Gastrocnemius medialis (tissue), 4 donors: ENCODE data around the gene COL23A1. TPM values are rescaled to one million over a fixed set of nuclear protein-coding genes. Genes with fewer than 3 reads are reported as not detected.

Source experiments
- ATAC-seq, 2 donors: fragments of 150-250 bp; one replicate each; pipeline ENCODE4 v1.9.1; 2016
- DNase-seq, 2 donors: peaks; one replicate each; pipeline ENCODE4 v3.0.0-alpha.2; 2019
- H3K27ac ChIP-seq, 4 donors: fragments of 200-600 bp; sonication (generic); 1 replicate in 1 of 4; 2 replicates in 3 of 4; pipeline ENCODE4 v1.5.1; 2016 to 2018; ENCODE audit warnings: mild to moderate bottlenecking in 2 of 4, moderate library complexity in 1 of 4
- H3K27me3 ChIP-seq, 3 donors: fragments of 200-600 bp; sonication (generic) in 2 of 3; 1 replicate in 1 of 3; 2 replicates in 2 of 3; pipeline versions ENCODE4 v1.5.1 to v1.6.0; 2016 to 2019; ENCODE audit warnings: mild to moderate bottlenecking in 1 of 3, moderate library complexity in 1 of 3
- H3K36me3 ChIP-seq, 2 donors: fragments of 200-600 bp; sonication (generic) in 1 of 2; one replicate each; pipeline ENCODE4 v1.5.1; 2017 to 2018
- H3K4me1 ChIP-seq, 2 donors: fragments of 200-600 bp; sonication (generic) in 1 of 2; one replicate each; pipeline ENCODE4 v1.5.1; 2016 to 2017; ENCODE audit warnings: mild to moderate bottlenecking in 2 of 2
- H3K4me3 ChIP-seq, 4 donors: fragments of 200-600 bp; sonication (generic) in 3 of 4; 1 replicate in 1 of 4; 2 replicates in 3 of 4; pipeline ENCODE4 v1.5.1; 2016 to 2019; ENCODE audit warnings: mild to moderate bottlenecking in 2 of 4
- H3K9me3 ChIP-seq, 3 donors: fragments of 200-600 bp; sonication (generic) in 2 of 3; 1 replicate in 1 of 3; 2 replicates in 2 of 3; pipeline ENCODE4 v1.5.1; 2016 to 2019
- POLR2A ChIP-seq, 2 donors: fragments of 450-650 bp; IDR thresholded peaks; one replicate each; pipeline ENCODE4 v1.6.1; 2017; ENCODE audit warnings: antibody characterized with exemption in 2 of 2, mild to moderate bottlenecking in 2 of 2, moderate library complexity in 2 of 2
- in situ Hi-C, 4 donors: fragments of 200-750 bp; cut with MboI; loops; one replicate each; pipeline versions ENCODE4 v1.15.0 to v1.8.0; 2017; ENCODE audit warnings: low sequenced_read_pairs in 4 of 4
- intact Hi-C: fragments of 100-400 bp; cut with DNase I; formaldehyde crosslinking; loops from one replicate; pipeline ENCODE4 v1.15.1; 2023; ENCODE audit warnings: low total_unique reads
- total RNA-seq, 4 donors: library from RNA; depleted of rRNA; stranded (reverse); fragments of >200 nt; gene quantifications; one replicate each; pipeline versions ENCODE4 v1.1.0 to v1.2.3, GENCODE V29; 2016
- TF ChIP-seq, protein P1 (sequence below), 5 experiments: fragments of 450-650 bp in 3 of 5; fragments of 200-600 bp in 2 of 5; sonication (generic) in 2 of 5; IDR thresholded peaks in 4 of 5; conservative IDR thresholded peaks in 1 of 5; 1 replicate in 4 of 5; 2 replicates in 1 of 5; pipeline ENCODE4 v1.5.1; 2016 to 2019; ENCODE audit warnings: antibody characterized with exemption in 5 of 5, mild to moderate bottlenecking in 3 of 5, moderate library complexity in 3 of 5

COL23A1 gene
- total RNA-seq, 4 donors from 2014 or later, result 0.62 to 1.1 (median 0.97) TPM; not detected in 1

DNA sequence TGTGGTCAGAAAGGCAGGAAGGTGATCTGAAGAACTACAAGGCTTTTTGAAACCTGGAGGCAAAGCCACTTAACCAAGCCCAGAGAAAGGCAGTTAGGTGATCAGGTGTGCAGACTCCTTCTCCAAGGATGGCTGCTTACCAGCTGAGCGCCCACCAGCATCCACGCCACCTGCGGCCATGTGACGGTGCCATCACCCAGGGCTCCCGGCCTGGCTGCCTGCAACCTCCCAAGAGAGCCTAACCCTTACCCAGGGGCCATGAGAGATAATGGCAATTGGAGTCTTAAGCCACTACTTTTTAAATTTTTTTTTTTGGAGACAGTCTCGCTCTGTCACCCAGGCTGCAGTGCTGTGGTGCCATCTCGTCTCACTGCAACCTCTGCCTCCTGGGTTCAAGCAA lies 324.4 kb downstream of the COL23A1 start:
- H3K4me1 ChIP-seq, result peaks cover 0 to 6% of the 10 kb centered on the region in 2 donors
- H3K4me3 ChIP-seq, result no peak overlapping the region
- DNase-seq, result no peak
- H3K9me3 ChIP-seq, result no peaks in the 10 kb centered on the region
- H3K27ac ChIP-seq, result no peak overlapping the region
- in situ Hi-C loops (loop anchor here in 1 of 4 donors (25.0 kb wide), 1 partner anchor 597 kb away; the partner anchor contains the start of gene ZNF354B), intact Hi-C loops (no loop called here)
- no peak for ATAC-seq
- H3K36me3 ChIP-seq, result no peaks in the 10 kb centered on the region
- no peaks in the 10 kb centered on the region for H3K27me3 ChIP-seq
- TF ChIP-seq POLR2A (IDR thresholded peaks at IDR 0.05), result no peak
- TF ChIP-seq, protein P1, sequence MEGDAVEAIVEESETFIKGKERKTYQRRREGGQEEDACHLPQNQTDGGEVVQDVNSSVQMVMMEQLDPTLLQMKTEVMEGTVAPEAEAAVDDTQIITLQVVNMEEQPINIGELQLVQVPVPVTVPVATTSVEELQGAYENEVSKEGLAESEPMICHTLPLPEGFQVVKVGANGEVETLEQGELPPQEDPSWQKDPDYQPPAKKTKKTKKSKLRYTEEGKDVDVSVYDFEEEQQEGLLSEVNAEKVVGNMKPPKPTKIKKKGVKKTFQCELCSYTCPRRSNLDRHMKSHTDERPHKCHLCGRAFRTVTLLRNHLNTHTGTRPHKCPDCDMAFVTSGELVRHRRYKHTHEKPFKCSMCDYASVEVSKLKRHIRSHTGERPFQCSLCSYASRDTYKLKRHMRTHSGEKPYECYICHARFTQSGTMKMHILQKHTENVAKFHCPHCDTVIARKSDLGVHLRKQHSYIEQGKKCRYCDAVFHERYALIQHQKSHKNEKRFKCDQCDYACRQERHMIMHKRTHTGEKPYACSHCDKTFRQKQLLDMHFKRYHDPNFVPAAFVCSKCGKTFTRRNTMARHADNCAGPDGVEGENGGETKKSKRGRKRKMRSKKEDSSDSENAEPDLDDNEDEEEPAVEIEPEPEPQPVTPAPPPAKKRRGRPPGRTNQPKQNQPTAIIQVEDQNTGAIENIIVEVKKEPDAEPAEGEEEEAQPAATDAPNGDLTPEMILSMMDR (IDR thresholded peaks at IDR 0.05 in 4 of 5, conservative IDR thresholded peaks at IDR 0.05 in 1 of 5), result no peak

DNA sequence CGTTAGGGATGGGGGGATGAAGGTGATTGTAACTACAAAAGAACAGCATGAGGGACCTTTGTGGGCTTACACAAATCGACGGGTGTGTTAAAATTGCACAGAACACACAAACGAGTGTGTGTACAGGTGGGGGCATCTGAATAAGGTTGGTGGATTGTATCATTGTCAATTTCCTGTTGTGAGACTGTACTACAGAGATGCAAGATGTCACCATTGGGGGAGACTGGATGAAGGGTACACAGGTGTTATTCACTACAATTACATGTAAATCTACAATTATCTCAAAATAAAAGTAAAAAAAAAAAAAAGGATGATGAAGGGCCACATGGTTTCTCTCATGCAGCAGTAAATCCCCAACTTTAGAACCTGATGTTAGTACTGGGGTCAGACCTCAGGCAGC lies 326.1 kb downstream of the COL23A1 start:
- TF ChIP-seq POLR2A (IDR thresholded peaks at IDR 0.05), result no peak
- TF ChIP-seq, protein P1 (IDR thresholded peaks at IDR 0.05 in 4 of 5, conservative IDR thresholded peaks at IDR 0.05 in 1 of 5), result no peak
- Histone ChIP-seq H3K4me3 (no peak overlapping the region), H3K27me3 (no peaks in the 10 kb centered on the region), H3K36me3 (no peaks in the 10 kb centered on the region), H3K9me3 (no peaks in the 10 kb centered on the region), H3K27ac (no peak overlapping the region), H3K4me1 (peaks cover 0 to 6% of the 10 kb centered on the region in 2 donors)
- in situ Hi-C loops, result loop anchor here in 1 of 4 donors (25.0 kb wide), 1 partner anchor 598 kb away; the partner anchor contains the start of gene ZNF354B
- DNase-seq (no peak), ATAC-seq (no peak)
- intact Hi-C loops, result no loop called here

DNA sequence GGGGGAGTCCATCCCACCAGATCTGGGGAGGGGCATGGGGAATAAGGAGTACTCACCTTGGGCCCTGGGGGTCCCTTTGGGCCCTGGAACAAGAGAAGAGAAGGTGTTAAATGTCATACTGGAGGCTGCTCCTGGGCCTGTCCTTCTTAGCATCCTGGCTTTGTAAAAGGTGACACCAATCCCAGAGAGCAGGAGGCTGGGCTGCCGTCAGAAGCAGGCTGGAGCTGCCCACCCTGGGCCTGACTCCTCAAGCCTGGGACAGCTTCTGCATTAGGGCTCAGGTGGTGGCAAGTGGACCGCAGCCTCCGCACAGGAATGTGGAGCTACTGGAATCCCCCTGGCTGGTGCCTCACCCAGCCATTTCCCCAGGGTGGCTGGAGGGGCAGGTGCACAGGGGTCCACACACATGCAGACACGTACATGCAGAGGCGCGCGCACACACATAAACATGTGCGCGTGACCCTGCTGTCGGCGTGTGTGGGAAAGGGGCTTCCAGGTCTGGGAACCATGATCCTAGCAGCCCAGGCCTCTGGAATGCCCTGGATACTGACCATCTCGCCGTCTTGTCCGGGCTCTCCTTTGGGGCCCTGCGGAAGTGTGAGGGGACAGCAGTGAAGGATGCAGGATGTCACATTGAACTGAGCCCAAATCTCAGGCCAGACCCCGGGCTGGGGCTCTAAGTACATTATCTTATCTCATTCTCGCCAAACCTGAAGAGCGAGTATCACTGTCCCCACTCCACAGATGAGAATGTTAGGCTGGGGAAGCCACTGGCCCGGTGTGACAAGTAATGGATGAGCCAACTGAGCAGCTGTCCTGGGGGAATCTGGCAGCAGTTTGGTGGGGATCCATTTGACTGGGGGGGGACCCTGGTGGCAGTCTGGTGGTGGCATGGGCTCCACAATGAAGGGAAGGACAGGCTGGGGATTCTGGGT lies 328.3 kb downstream of the COL23A1 start:
- H3K36me3 ChIP-seq, result no peaks in the 10 kb centered on the region
- DNase-seq (no peak), ATAC-seq (no peak)
- in situ Hi-C loops (loop anchor here in 1 of 4 donors (25.0 kb wide), 1 partner anchor 600 kb away; the partner anchor contains the start of gene ZNF354B), intact Hi-C loops (no loop called here)
- no peak overlapping the region for H3K27ac ChIP-seq
- no peaks in the 10 kb centered on the region for H3K9me3 ChIP-seq
- TF ChIP-seq POLR2A (IDR thresholded peaks at IDR 0.05), result no peak
- TF ChIP-seq, protein P1 (IDR thresholded peaks at IDR 0.05 in 4 of 5, conservative IDR thresholded peaks at IDR 0.05 in 1 of 5), result no peak
- H3K4me1 ChIP-seq, result no peaks in the 10 kb centered on the region
- H3K27me3 ChIP-seq, result no peaks in the 10 kb centered on the region
- H3K4me3 ChIP-seq, result no peak overlapping the region

DNA sequence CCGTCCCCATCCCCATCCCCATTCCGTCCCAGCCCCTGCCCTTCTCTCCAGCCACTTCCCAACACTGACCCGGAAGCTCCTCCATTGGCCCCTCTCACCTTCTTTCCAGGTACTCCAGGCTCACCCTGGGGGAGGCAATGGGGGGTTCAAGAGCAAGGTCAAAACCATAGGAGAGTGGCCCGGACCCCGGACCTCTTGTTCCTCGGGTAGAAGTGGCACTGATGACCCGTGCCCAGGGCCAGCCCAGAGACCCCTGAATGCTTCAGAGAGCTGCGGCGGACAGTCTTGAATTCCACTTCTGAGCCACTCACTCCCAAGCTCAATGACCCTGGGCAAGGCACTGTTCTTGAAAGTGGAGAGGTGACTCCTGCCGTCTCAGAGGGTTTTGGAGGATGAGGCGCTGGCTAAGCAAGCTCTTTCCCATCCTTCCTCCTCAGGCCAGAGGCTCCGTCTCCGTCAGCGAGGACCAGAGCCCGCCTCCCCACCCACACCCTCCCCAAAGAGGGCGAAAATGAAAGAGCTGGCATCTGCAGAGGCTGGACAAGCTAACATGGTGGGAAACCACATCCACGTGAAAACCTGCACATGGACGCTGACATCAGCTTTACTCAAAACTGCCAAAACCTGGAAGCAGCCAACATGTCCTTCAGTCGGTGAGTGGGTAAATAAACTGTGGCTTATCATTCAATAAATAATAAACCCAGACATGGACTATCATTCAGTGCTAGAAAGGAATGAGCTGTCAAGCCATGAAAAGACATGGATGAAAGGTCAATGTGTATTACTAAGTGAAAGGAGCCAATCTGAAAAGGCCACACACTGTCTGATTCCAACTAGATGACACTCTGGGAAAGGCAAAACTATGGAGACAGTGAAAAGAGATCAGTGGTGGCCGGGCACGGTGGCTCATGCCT lies 330.3 kb downstream of the COL23A1 start:
- no peaks in the 10 kb centered on the region for H3K4me1 ChIP-seq
- DNase-seq, result no peak
- TF ChIP-seq, protein P1 (IDR thresholded peaks at IDR 0.05 in 4 of 5, conservative IDR thresholded peaks at IDR 0.05 in 1 of 5), result no peak
- TF ChIP-seq POLR2A (IDR thresholded peaks at IDR 0.05), result no peak
- no peak overlapping the region for H3K4me3 ChIP-seq
- H3K36me3 ChIP-seq, result no peaks in the 10 kb centered on the region
- no peak overlapping the region for H3K27ac ChIP-seq
- no peak for ATAC-seq
- H3K9me3 ChIP-seq, result no peaks in the 10 kb centered on the region
- H3K27me3 ChIP-seq, result no peaks in the 10 kb centered on the region
- intact Hi-C loops, result no loop called here
- in situ Hi-C loops, result loop anchor here in 1 of 4 donors (25.0 kb wide), 1 partner anchor 602 kb away; the partner anchor contains the start of gene ZNF354B
